ENCODE data around the gene SLC44A1. TPM values are rescaled to one million over a fixed set of nuclear protein-coding genes. Genes with fewer than 3 reads are reported as not detected.
A peak's percentile ranks its signal among the peaks of the same experiment; 100 is the strongest.

SLC44A1 gene
- polyA plus RNA-seq, 4 donors, result 7.8 to 70.0 (median 16.0) TPM

GRCh38 chr9:105299190-105299854, 54.9 kb downstream of the SLC44A1 start:
- no peak overlapping the region for H3K4me3 ChIP-seq (ENCODE audit: low read depth in 1 of 3, low read length in 3 of 3)
- H3K27me3 ChIP-seq (ENCODE audit: control insufficient read depth in 3 of 3, insufficient read depth in 3 of 3, low read length in 3 of 3), result no peaks in the 10 kb centered on the region
- FAIRE-seq (no peak), DNase-seq (peak; percentile 61 to 92)
- peaks cover 7 to 13% (median 9%) of the 10 kb centered on the region in 3 donors for H3K4me1 ChIP-seq (ENCODE audit: control insufficient read depth in 3 of 3, insufficient read depth in 2 of 3, low read depth in 1 of 3, low read length in 2 of 3)
- WGBS, 3 donors, result 78 to 82% (median 79%) methylated on average over 7 of the region's 7 CpGs
- peaks cover 0 to 13% (median 5%) of the 10 kb centered on the region in 3 donors for H3K36me3 ChIP-seq (ENCODE audit: control insufficient read depth in 3 of 3, insufficient read depth in 2 of 3, low read depth in 1 of 3, low read length in 3 of 3)
- peak overlapping the region; percentile 76 to 83 (median 81) for H3K27ac ChIP-seq (ENCODE audit: low read depth in 1 of 3, low read length in 2 of 3)
- no peaks in the 10 kb centered on the region for H3K9me3 ChIP-seq (ENCODE audit: control insufficient read depth in 2 of 2, insufficient read depth in 1 of 2, low read depth in 1 of 2, low read length in 1 of 2)

- Histone ChIP-seq H3K4me3 (ENCODE audit: low read depth in 1 of 3, low read length in 3 of 3) (no peak overlapping the region), H3K9me3 (ENCODE audit: control insufficient read depth in 2 of 2, insufficient read depth in 1 of 2, low read depth in 1 of 2, low read length in 1 of 2) (no peaks in the 10 kb centered on the region), H3K27ac (ENCODE audit: low read depth in 1 of 3, low read length in 2 of 3) (no peak overlapping the region), H3K4me1 (ENCODE audit: control insufficient read depth in 3 of 3, insufficient read depth in 2 of 3, low read depth in 1 of 3, low read length in 2 of 3) (peaks cover 7 to 12% (median 9%) of the 10 kb centered on the region in 3 donors), H3K36me3 (ENCODE audit: control insufficient read depth in 3 of 3, insufficient read depth in 2 of 3, low read depth in 1 of 3, low read length in 3 of 3) (peaks cover 0 to 17% (median 5%) of the 10 kb centered on the region in 3 donors), H3K27me3 (ENCODE audit: control insufficient read depth in 3 of 3, insufficient read depth in 3 of 3, low read length in 3 of 3) (no peaks in the 10 kb centered on the region)
- WGBS, 3 donors, result 93 to 99% (median 93%) methylated on average over 2 of the region's 2 CpGs
- FAIRE-seq, result no peak
- no peak for DNase-seq
Measured at GRCh38 chr9:105302728-105303127, 58.3 kb downstream of the SLC44A1 start.

GRCh38 chr9:105305856-105306255, 61.4 kb downstream of the SLC44A1 start:
- H3K4me3 ChIP-seq (ENCODE audit: low read depth in 1 of 3, low read length in 3 of 3), result no peak overlapping the region
- FAIRE-seq (no peak), DNase-seq (no peak)
- no peaks in the 10 kb centered on the region for H3K27me3 ChIP-seq (ENCODE audit: control insufficient read depth in 3 of 3, insufficient read depth in 3 of 3, low read length in 3 of 3)
- H3K27ac ChIP-seq (ENCODE audit: low read depth in 1 of 3, low read length in 2 of 3), result no peak overlapping the region
- H3K9me3 ChIP-seq (ENCODE audit: control insufficient read depth in 2 of 2, insufficient read depth in 1 of 2, low read depth in 1 of 2, low read length in 1 of 2), result no peaks in the 10 kb centered on the region
- H3K36me3 ChIP-seq (ENCODE audit: control insufficient read depth in 3 of 3, insufficient read depth in 2 of 3, low read depth in 1 of 3, low read length in 3 of 3), result peaks cover 0 to 10% (median 2%) of the 10 kb centered on the region in 3 donors
- WGBS, 3 donors, result 48 to 60% (median 59%) methylated on average over 1 of the region's 1 CpG
- H3K4me1 ChIP-seq (ENCODE audit: control insufficient read depth in 3 of 3, insufficient read depth in 2 of 3, low read depth in 1 of 3, low read length in 2 of 3), result peaks cover 0 to 6% (median 5%) of the 10 kb centered on the region in 3 donors

- H3K27me3 ChIP-seq (ENCODE audit: control insufficient read depth in 3 of 3, insufficient read depth in 3 of 3, low read length in 3 of 3), result no peaks in the 10 kb centered on the region
- H3K4me1 ChIP-seq (ENCODE audit: control insufficient read depth in 3 of 3, insufficient read depth in 2 of 3, low read depth in 1 of 3, low read length in 2 of 3), result peaks cover 0 to 9% (median 5%) of the 10 kb centered on the region in 3 donors
- H3K36me3 ChIP-seq (ENCODE audit: control insufficient read depth in 3 of 3, insufficient read depth in 2 of 3, low read depth in 1 of 3, low read length in 3 of 3), result peaks cover 0 to 9% (median 2%) of the 10 kb centered on the region in 3 donors
- 83 to 92% (median 90%) methylated on average over 5 of the region's 5 CpGs for WGBS, 3 donors
- H3K27ac ChIP-seq (ENCODE audit: low read depth in 1 of 3, low read length in 2 of 3), result no peak overlapping the region
- FAIRE-seq, result no peak
- no peak for DNase-seq
- H3K9me3 ChIP-seq (ENCODE audit: control insufficient read depth in 2 of 2, insufficient read depth in 1 of 2, low read depth in 1 of 2, low read length in 1 of 2), result no peaks in the 10 kb centered on the region
- no peak overlapping the region for H3K4me3 ChIP-seq (ENCODE audit: low read depth in 1 of 3, low read length in 3 of 3)
Measured at GRCh38 chr9:105306351-105307140, 62.1 kb downstream of the SLC44A1 start.

- Histone ChIP-seq H3K9me3 (ENCODE audit: control insufficient read depth in 2 of 2, insufficient read depth in 1 of 2, low read depth in 1 of 2, low read length in 1 of 2) (no peaks in the 10 kb centered on the region), H3K27me3 (ENCODE audit: control insufficient read depth in 3 of 3, insufficient read depth in 3 of 3, low read length in 3 of 3) (no peaks in the 10 kb centered on the region), H3K4me3 (ENCODE audit: low read depth in 1 of 3, low read length in 3 of 3) (no peak overlapping the region), H3K27ac (ENCODE audit: low read depth in 1 of 3, low read length in 2 of 3) (no peak overlapping the region), H3K36me3 (ENCODE audit: control insufficient read depth in 3 of 3, insufficient read depth in 2 of 3, low read depth in 1 of 3, low read length in 3 of 3) (peaks cover 0 to 5% (median 2%) of the 10 kb centered on the region in 3 donors), H3K4me1 (ENCODE audit: control insufficient read depth in 3 of 3, insufficient read depth in 2 of 3, low read depth in 1 of 3, low read length in 2 of 3) (peaks cover 0 to 9% (median 5%) of the 10 kb centered on the region in 3 donors)
- FAIRE-seq (no peak), DNase-seq (no peak)
- 96 to 98% (median 97%) methylated on average over 2 of the region's 2 CpGs for WGBS, 3 donors
Measured at GRCh38 chr9:105307591-105308130, 63.2 kb downstream of the SLC44A1 start.

GRCh38 chr9:105308461-105309341, 64.2 kb downstream of the SLC44A1 start:
- no peaks in the 10 kb centered on the region for H3K9me3 ChIP-seq (ENCODE audit: control insufficient read depth in 2 of 2, insufficient read depth in 1 of 2, low read depth in 1 of 2, low read length in 1 of 2)
- FAIRE-seq (no peak), DNase-seq (peak in 1 of 2 donors; percentile 43)
- H3K4me3 ChIP-seq (ENCODE audit: low read depth in 1 of 3, low read length in 3 of 3), result no peak overlapping the region
- no peaks in the 10 kb centered on the region for H3K27me3 ChIP-seq (ENCODE audit: control insufficient read depth in 3 of 3, insufficient read depth in 3 of 3, low read length in 3 of 3)
- peak overlapping the region in 2 of 3 donors; percentile 5 to 11 for H3K27ac ChIP-seq (ENCODE audit: low read depth in 1 of 3, low read length in 2 of 3)
- WGBS, 3 donors, result 56 to 66% (median 61%) methylated on average over 8 of the region's 8 CpGs
- peaks cover 0 to 9% (median 5%) of the 10 kb centered on the region in 3 donors for H3K4me1 ChIP-seq (ENCODE audit: control insufficient read depth in 3 of 3, insufficient read depth in 2 of 3, low read depth in 1 of 3, low read length in 2 of 3)
- H3K36me3 ChIP-seq (ENCODE audit: control insufficient read depth in 3 of 3, insufficient read depth in 2 of 3, low read depth in 1 of 3, low read length in 3 of 3), result peaks cover 0 to 3% (median 2%) of the 10 kb centered on the region in 3 donors

GRCh38 chr9:105309531-105309931, 65.1 kb downstream of the SLC44A1 start:
- Histone ChIP-seq H3K4me3 (ENCODE audit: low read depth in 1 of 3, low read length in 3 of 3) (no peak overlapping the region), H3K9me3 (ENCODE audit: control insufficient read depth in 2 of 2, insufficient read depth in 1 of 2, low read depth in 1 of 2, low read length in 1 of 2) (no peaks in the 10 kb centered on the region), H3K27me3 (ENCODE audit: control insufficient read depth in 3 of 3, insufficient read depth in 3 of 3, low read length in 3 of 3) (no peaks in the 10 kb centered on the region), H3K4me1 (ENCODE audit: control insufficient read depth in 3 of 3, insufficient read depth in 2 of 3, low read depth in 1 of 3, low read length in 2 of 3) (peaks cover 0 to 9% (median 5%) of the 10 kb centered on the region in 3 donors), H3K36me3 (ENCODE audit: control insufficient read depth in 3 of 3, insufficient read depth in 2 of 3, low read depth in 1 of 3, low read length in 3 of 3) (peaks cover 0 to 6% (median 2%) of the 10 kb centered on the region in 3 donors), H3K27ac (ENCODE audit: low read depth in 1 of 3, low read length in 2 of 3) (no peak overlapping the region)
- 88 to 89% (median 88%) methylated on average over 3 of the region's 3 CpGs for WGBS, 3 donors
- no peak for DNase-seq
- no peak for FAIRE-seq
